Mucosa of rectum (tissue), 2 donors: ENCODE measurements around the gene VAV3.

Source experiments
- H3K27ac ChIP-seq, 2 donors: one replicate each; pipeline ENCODE4 v1.7.0; 2013; ENCODE audit warnings: inconsistent platforms in 2 of 2, low read depth in 2 of 2, low read length in 2 of 2
- H3K27me3 ChIP-seq, 2 donors: one replicate each; pipeline ENCODE4 v1.7.0; 2013; ENCODE audit warnings: low read length in 2 of 2; ENCODE audit not compliant: control insufficient read depth in 2 of 2, insufficient read depth in 2 of 2
- H3K36me3 ChIP-seq, 2 donors: one replicate each; pipeline ENCODE4 v1.7.0; 2013; ENCODE audit warnings: low read length in 2 of 2; ENCODE audit not compliant: control insufficient read depth in 2 of 2, insufficient read depth in 2 of 2
- H3K4me1 ChIP-seq, 2 donors: one replicate each; pipeline ENCODE4 v1.7.0; 2013; ENCODE audit warnings: low read length in 2 of 2, mild to moderate bottlenecking in 1 of 2; ENCODE audit not compliant: control insufficient read depth in 2 of 2, insufficient read depth in 2 of 2
- H3K4me3 ChIP-seq, 2 donors: one replicate each; pipeline ENCODE4 v1.7.0; 2013; ENCODE audit warnings: low read length in 2 of 2
- H3K9ac ChIP-seq, 2 donors: one replicate each; pipeline ENCODE4 v1.7.0; 2013; ENCODE audit warnings: low read length in 2 of 2, low read depth in 1 of 2, mild to moderate bottlenecking in 1 of 2
- H3K9me3 ChIP-seq, 2 donors: one replicate each; pipeline ENCODE4 v1.7.0; 2013; ENCODE audit warnings: low read length in 2 of 2; ENCODE audit not compliant: control insufficient read depth in 2 of 2
- donor health status: healthy.
- donor health status: Normal muscosa, but diverticular disease.

Gene VAV3

GRCh38 chr1:107574044-107574443 lies 390.9 kb downstream of the VAV3 start:
- H3K36me3 ChIP-seq: peaks cover 21 to 29% of the 10 kb centered on the region in 2 donors
- no peak overlapping the region for H3K27ac ChIP-seq
- peaks cover 0 to 2% of the 10 kb centered on the region in 2 donors for H3K4me1 ChIP-seq
- H3K9me3 ChIP-seq: no peaks in the 10 kb centered on the region
- no peak overlapping the region for H3K9ac ChIP-seq
- H3K4me3 ChIP-seq: no peak overlapping the region
- H3K27me3 ChIP-seq: no peaks in the 10 kb centered on the region

- no peak overlapping the region for H3K27ac ChIP-seq
- H3K36me3 ChIP-seq: peaks cover 17 to 24% of the 10 kb centered on the region in 2 donors
- peaks cover 0 to 2% of the 10 kb centered on the region in 2 donors for H3K4me1 ChIP-seq
- H3K4me3 ChIP-seq: no peak overlapping the region
- H3K9ac ChIP-seq: no peak overlapping the region
- H3K27me3 ChIP-seq: no peaks in the 10 kb centered on the region
- no peaks in the 10 kb centered on the region for H3K9me3 ChIP-seq
These were observed 392.2 kb downstream of the VAV3 start for GRCh38 chr1:107572674-107573211.

- peaks cover 8 to 19% of the 10 kb centered on the region in 2 donors for H3K36me3 ChIP-seq
- H3K9me3 ChIP-seq: no peaks in the 10 kb centered on the region
- no peak overlapping the region for H3K9ac ChIP-seq
- H3K27ac ChIP-seq: no peak overlapping the region
- peaks cover 0 to 2% of the 10 kb centered on the region in 2 donors for H3K4me1 ChIP-seq
- H3K27me3 ChIP-seq: no peaks in the 10 kb centered on the region
- no peak overlapping the region for H3K4me3 ChIP-seq
These were observed 394.2 kb downstream of the VAV3 start for GRCh38 chr1:107570768-107571167.

GRCh38 chr1:107563441-107563840 lies 401.5 kb downstream of the VAV3 start:
- H3K9ac ChIP-seq: no peak overlapping the region
- H3K27me3 ChIP-seq: no peaks in the 10 kb centered on the region
- no peaks in the 10 kb centered on the region for H3K36me3 ChIP-seq
- H3K9me3 ChIP-seq: no peaks in the 10 kb centered on the region
- no peak overlapping the region for H3K4me3 ChIP-seq
- no peak overlapping the region for H3K27ac ChIP-seq
- no peaks in the 10 kb centered on the region for H3K4me1 ChIP-seq

GRCh38 chr1:107559881-107560280 lies 405.1 kb downstream of the VAV3 start:
- no peaks in the 10 kb centered on the region for H3K9me3 ChIP-seq
- no peak overlapping the region for H3K4me3 ChIP-seq
- H3K9ac ChIP-seq: no peak overlapping the region
- no peaks in the 10 kb centered on the region for H3K36me3 ChIP-seq
- no peaks in the 10 kb centered on the region for H3K27me3 ChIP-seq
- H3K4me1 ChIP-seq: no peaks in the 10 kb centered on the region
- no peak overlapping the region for H3K27ac ChIP-seq

- H3K4me3 ChIP-seq: no peak overlapping the region
- no peak overlapping the region for H3K27ac ChIP-seq
These were observed 407.9 kb downstream of the VAV3 start for GRCh38 chr1:107557095-107557494.

GRCh38 chr1:107555578-107555977 lies 409.4 kb downstream of the VAV3 start:
- no peak overlapping the region for H3K9ac ChIP-seq
- no peaks in the 10 kb centered on the region for H3K9me3 ChIP-seq
- no peaks in the 10 kb centered on the region for H3K4me1 ChIP-seq
- no peaks in the 10 kb centered on the region for H3K36me3 ChIP-seq
- H3K27me3 ChIP-seq: no peaks in the 10 kb centered on the region
- no peak overlapping the region for H3K4me3 ChIP-seq
- no peak overlapping the region for H3K27ac ChIP-seq

More at GRCh38 chr1:107557095-107557494, 407.9 kb downstream of the VAV3 start:
- Histone ChIP-seq H3K27me3 (no peaks in the 10 kb centered on the region), H3K9ac (no peak overlapping the region), H3K4me1 (no peaks in the 10 kb centered on the region), H3K36me3 (no peaks in the 10 kb centered on the region), H3K9me3 (no peaks in the 10 kb centered on the region)

- H3K27ac ChIP-seq: no peak overlapping the region
- H3K4me1 ChIP-seq: no peaks in the 10 kb centered on the region
- no peaks in the 10 kb centered on the region for H3K27me3 ChIP-seq
- H3K9me3 ChIP-seq: no peaks in the 10 kb centered on the region
- no peak overlapping the region for H3K9ac ChIP-seq
- no peak overlapping the region for H3K4me3 ChIP-seq
- no peaks in the 10 kb centered on the region for H3K36me3 ChIP-seq
These were observed 412.2 kb downstream of the VAV3 start for GRCh38 chr1:107552781-107553180.

GRCh38 chr1:107551456-107551855 lies 413.5 kb downstream of the VAV3 start:
- no peak overlapping the region for H3K27ac ChIP-seq
- no peaks in the 10 kb centered on the region for H3K36me3 ChIP-seq
- no peaks in the 10 kb centered on the region for H3K4me1 ChIP-seq
- no peak overlapping the region for H3K9ac ChIP-seq
- no peak overlapping the region for H3K4me3 ChIP-seq
- H3K27me3 ChIP-seq: no peaks in the 10 kb centered on the region
- H3K9me3 ChIP-seq: no peaks in the 10 kb centered on the region

- H3K36me3 ChIP-seq: no peaks in the 10 kb centered on the region
- H3K9ac ChIP-seq: no peak overlapping the region
- no peak overlapping the region for H3K4me3 ChIP-seq
- no peaks in the 10 kb centered on the region for H3K27me3 ChIP-seq
- no peak overlapping the region for H3K27ac ChIP-seq
- H3K4me1 ChIP-seq: no peaks in the 10 kb centered on the region
- no peaks in the 10 kb centered on the region for H3K9me3 ChIP-seq
These were observed 414.6 kb downstream of the VAV3 start for GRCh38 chr1:107550358-107550757.
